ENCODE results near the gene SBK1.
"Not testable (repeated sequence)": the region's sequence is repeated elsewhere in the genome, so short reads cannot be mapped to it uniquely, and the experiment has no call there.

The SBK1 gene

GRCh38 chr16:28324235-28324886 is 32.0 kb downstream of the SBK1 start:
- H3K4me3 ChIP-seq (ENCODE audit: low read depth, low read length), result no peak overlapping the region
- TF ChIP-seq CTCF (IDR thresholded peaks at IDR 0.05; ENCODE audit: low read depth, low read length, missing control alignments), result no peak
- in situ Hi-C loops (cut with HindIII; ENCODE audit: low sequenced_read_pairs), result no loop called here
- DNase-seq (ENCODE audit: low read depth), result no peak

GRCh38 chr16:28324887-28325279 is 32.6 kb downstream of the SBK1 start:
- in situ Hi-C loops (cut with HindIII; ENCODE audit: low sequenced_read_pairs), result no loop called here
- TF ChIP-seq CTCF (IDR thresholded peaks at IDR 0.05; ENCODE audit: low read depth, low read length, missing control alignments), result no peak
- H3K4me3 ChIP-seq (ENCODE audit: low read depth, low read length), result no peak overlapping the region
- DNase-seq (ENCODE audit: low read depth), result no peak

- no peak for DNase-seq (ENCODE audit: low read depth)
- no peak overlapping the region for H3K4me3 ChIP-seq (ENCODE audit: low read depth, low read length)
- peak; percentile 82 for TF ChIP-seq CTCF (IDR thresholded peaks at IDR 0.05; ENCODE audit: low read depth, low read length, missing control alignments)
- in situ Hi-C loops (cut with HindIII; ENCODE audit: low sequenced_read_pairs), result no loop called here
Measured at GRCh38 chr16:28326881-28327610, 34.7 kb downstream of the SBK1 start.

GRCh38 chr16:28330232-28330631 is 37.9 kb downstream of the SBK1 start:
- in situ Hi-C loops (cut with HindIII; ENCODE audit: low sequenced_read_pairs); DNase-seq (ENCODE audit: low read depth): not testable (repeated sequence)

GRCh38 chr16:28330981-28331380 is 38.7 kb downstream of the SBK1 start:
- H3K4me3 ChIP-seq (ENCODE audit: low read depth, low read length); in situ Hi-C loops (cut with HindIII; ENCODE audit: low sequenced_read_pairs); DNase-seq (ENCODE audit: low read depth): not testable (repeated sequence)

More at GRCh38 chr16:28330232-28330631, 37.9 kb downstream of the SBK1 start:
- not testable (repeated sequence) for H3K4me3 ChIP-seq (ENCODE audit: low read depth, low read length)

- DNase-seq (ENCODE audit: low read depth); H3K4me3 ChIP-seq (ENCODE audit: low read depth, low read length); in situ Hi-C loops (cut with HindIII; ENCODE audit: low sequenced_read_pairs): not testable (repeated sequence)
Measured at GRCh38 chr16:28332632-28333031, 40.3 kb downstream of the SBK1 start.

- DNase-seq (ENCODE audit: low read depth); H3K4me3 ChIP-seq (ENCODE audit: low read depth, low read length); in situ Hi-C loops (cut with HindIII; ENCODE audit: low sequenced_read_pairs): not testable (repeated sequence)
Measured at GRCh38 chr16:28335678-28336077, 43.4 kb downstream of the SBK1 start.

GRCh38 chr16:28336940-28337710 is 44.8 kb downstream of the SBK1 start:
- DNase-seq (ENCODE audit: low read depth); in situ Hi-C loops (cut with HindIII; ENCODE audit: low sequenced_read_pairs); H3K4me3 ChIP-seq (ENCODE audit: low read depth, low read length): not testable (repeated sequence)

GRCh38 chr16:28338230-28338629 is 45.9 kb downstream of the SBK1 start:
- in situ Hi-C loops (cut with HindIII; ENCODE audit: low sequenced_read_pairs); H3K4me3 ChIP-seq (ENCODE audit: low read depth, low read length): not testable (repeated sequence)

GRCh38 chr16:28362600-28362999 is 70.3 kb downstream of the SBK1 start:
- in situ Hi-C loops (cut with HindIII; ENCODE audit: low sequenced_read_pairs); DNase-seq (ENCODE audit: low read depth); H3K4me3 ChIP-seq (ENCODE audit: low read depth, low read length): not testable (repeated sequence)

More at GRCh38 chr16:28338230-28338629, 45.9 kb downstream of the SBK1 start:
- not testable (repeated sequence) for DNase-seq (ENCODE audit: low read depth)

- in situ Hi-C loops (cut with HindIII; ENCODE audit: low sequenced_read_pairs); DNase-seq (ENCODE audit: low read depth); H3K4me3 ChIP-seq (ENCODE audit: low read depth, low read length): not testable (repeated sequence)
Measured at GRCh38 chr16:28363408-28363807, 71.1 kb downstream of the SBK1 start, which contains the start of gene NPIPB6. Gene NPIPB6, minus strand, starts transcription at chr16:28363508. Its CDS starts 686 bp downstream, at chr16:28362822.

GRCh38 chr16:28364268-28365173 is 72.2 kb downstream of the SBK1 start:
- DNase-seq (ENCODE audit: low read depth); in situ Hi-C loops (cut with HindIII; ENCODE audit: low sequenced_read_pairs); H3K4me3 ChIP-seq (ENCODE audit: low read depth, low read length): not testable (repeated sequence)

- DNase-seq (ENCODE audit: low read depth); H3K4me3 ChIP-seq (ENCODE audit: low read depth, low read length); in situ Hi-C loops (cut with HindIII; ENCODE audit: low sequenced_read_pairs): not testable (repeated sequence)
Measured at GRCh38 chr16:28367926-28368325, 75.6 kb downstream of the SBK1 start.

All from astrocyte of the cerebellum (primary cell).